Osteocyte (in vitro differentiated cells): ENCODE results near the gene UCKL1. TPM values are rescaled to one million over a fixed set of nuclear protein-coding genes. Genes with fewer than 3 reads are reported as not detected.

ENCODE experiments used
- DNase-seq: peaks from one replicate; pipeline ENCODE4 v3.0.0; 2021; ENCODE audit warnings: mixed read lengths; ENCODE audit not compliant: unreplicated experiment; ENCODE audit errors: extremely low spot score
- H3K27ac Mint-ChIP-seq: one replicate; pipeline ENCODE4 v1.8.0; 2021; ENCODE audit warnings: mild to moderate bottlenecking, mixed read lengths; ENCODE audit not compliant: unreplicated experiment
- H3K27me3 Mint-ChIP-seq: one replicate; pipeline ENCODE4 v1.8.0; 2021; ENCODE audit warnings: mixed read lengths; ENCODE audit not compliant: unreplicated experiment
- H3K36me3 Mint-ChIP-seq: one replicate; pipeline ENCODE4 v1.8.0; 2021; ENCODE audit warnings: mixed read lengths; ENCODE audit not compliant: unreplicated experiment
- H3K4me1 Mint-ChIP-seq: one replicate; pipeline ENCODE4 v1.8.0; 2021; ENCODE audit warnings: mixed read lengths; ENCODE audit not compliant: unreplicated experiment
- H3K4me3 Mint-ChIP-seq: one replicate; pipeline ENCODE4 v1.8.0; 2021; ENCODE audit warnings: mild to moderate bottlenecking, moderate library complexity, mixed read lengths; ENCODE audit not compliant: unreplicated experiment
- H3K9me3 Mint-ChIP-seq: one replicate; pipeline ENCODE4 v1.8.0; 2021; ENCODE audit warnings: mixed read lengths; ENCODE audit not compliant: unreplicated experiment
- total RNA-seq: library from RNA; stranded (reverse); gene quantifications from 2 replicates; pipeline ENCODE4 v1.2.1, GENCODE V29; 2021
- TF ChIP-seq, protein P1 (sequence below): fragments of 200-600 bp; sonication (generic); IDR thresholded peaks from 2 replicates; pipeline ENCODE4 v1.5.0; 2021; ENCODE audit warnings: antibody characterized with exemption, mild to moderate bottlenecking, moderate library complexity

The UCKL1 gene
- total RNA-seq, 1 donor from 2014 or later: 35.9 TPM

DNA sequence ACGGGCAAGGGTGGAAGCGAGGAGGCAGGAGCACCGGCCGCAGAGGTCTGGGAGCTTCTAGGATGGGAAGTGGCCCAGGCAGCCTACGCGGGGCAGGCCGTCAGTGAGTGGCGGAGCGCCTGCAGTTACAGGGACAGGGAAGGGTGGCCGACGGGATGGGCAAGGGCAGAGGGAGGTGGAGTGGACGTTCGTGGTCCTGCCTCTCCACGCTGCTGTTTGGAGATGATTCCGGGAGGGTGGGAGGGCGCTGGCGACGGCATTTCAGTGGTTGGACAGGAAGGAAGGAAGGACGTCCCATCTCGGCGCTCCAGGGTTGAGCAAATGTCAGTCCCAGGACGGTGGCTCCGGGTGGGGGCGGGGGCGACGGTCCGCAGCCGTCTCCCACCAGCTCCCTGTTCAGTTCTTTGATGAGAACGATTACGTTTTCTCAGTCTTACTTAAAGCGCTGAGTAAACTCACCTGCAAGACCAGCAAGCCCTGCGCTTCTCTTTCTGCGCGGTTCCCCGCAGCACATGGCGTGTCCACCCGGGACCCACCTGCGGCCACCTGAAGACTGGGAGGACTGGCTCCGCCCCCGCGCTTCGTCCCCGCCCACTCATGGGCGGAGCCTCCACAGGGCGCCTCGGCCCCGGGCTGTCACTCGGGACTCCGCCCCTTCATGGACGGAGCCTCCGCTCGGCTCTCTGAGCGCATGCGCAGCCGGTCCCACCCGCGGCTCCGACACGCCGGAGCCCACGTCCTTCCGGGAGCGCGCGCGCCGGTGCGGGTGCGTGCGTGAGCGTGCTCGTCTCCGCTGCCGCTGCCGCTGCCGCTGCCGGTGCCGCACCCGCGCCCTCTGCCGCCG, 61.6 kb downstream of the UCKL1 start, which contains the start of gene DNAJC5:
DNAJC5 (plus strand) TSS at position 769 of the 844 bp plus-strand sequence. CDS start 33,220 bp downstream, outside the sequence.
- H3K27me3 Mint-ChIP-seq: no peaks in the 10 kb centered on the region
- TF ChIP-seq, protein P1, sequence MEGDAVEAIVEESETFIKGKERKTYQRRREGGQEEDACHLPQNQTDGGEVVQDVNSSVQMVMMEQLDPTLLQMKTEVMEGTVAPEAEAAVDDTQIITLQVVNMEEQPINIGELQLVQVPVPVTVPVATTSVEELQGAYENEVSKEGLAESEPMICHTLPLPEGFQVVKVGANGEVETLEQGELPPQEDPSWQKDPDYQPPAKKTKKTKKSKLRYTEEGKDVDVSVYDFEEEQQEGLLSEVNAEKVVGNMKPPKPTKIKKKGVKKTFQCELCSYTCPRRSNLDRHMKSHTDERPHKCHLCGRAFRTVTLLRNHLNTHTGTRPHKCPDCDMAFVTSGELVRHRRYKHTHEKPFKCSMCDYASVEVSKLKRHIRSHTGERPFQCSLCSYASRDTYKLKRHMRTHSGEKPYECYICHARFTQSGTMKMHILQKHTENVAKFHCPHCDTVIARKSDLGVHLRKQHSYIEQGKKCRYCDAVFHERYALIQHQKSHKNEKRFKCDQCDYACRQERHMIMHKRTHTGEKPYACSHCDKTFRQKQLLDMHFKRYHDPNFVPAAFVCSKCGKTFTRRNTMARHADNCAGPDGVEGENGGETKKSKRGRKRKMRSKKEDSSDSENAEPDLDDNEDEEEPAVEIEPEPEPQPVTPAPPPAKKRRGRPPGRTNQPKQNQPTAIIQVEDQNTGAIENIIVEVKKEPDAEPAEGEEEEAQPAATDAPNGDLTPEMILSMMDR: no peak
- peaks cover 17% of the 10 kb centered on the region for H3K36me3 Mint-ChIP-seq
- peak within 1 kb of the TSS; percentile 85 for H3K27ac Mint-ChIP-seq
- peak within 1 kb of the TSS; percentile 88 for H3K4me3 Mint-ChIP-seq
- H3K4me1 Mint-ChIP-seq: peaks cover 30% of the 10 kb centered on the region
- no peaks in the 10 kb centered on the region for H3K9me3 Mint-ChIP-seq
- DNase-seq: peak; percentile 99

DNA sequence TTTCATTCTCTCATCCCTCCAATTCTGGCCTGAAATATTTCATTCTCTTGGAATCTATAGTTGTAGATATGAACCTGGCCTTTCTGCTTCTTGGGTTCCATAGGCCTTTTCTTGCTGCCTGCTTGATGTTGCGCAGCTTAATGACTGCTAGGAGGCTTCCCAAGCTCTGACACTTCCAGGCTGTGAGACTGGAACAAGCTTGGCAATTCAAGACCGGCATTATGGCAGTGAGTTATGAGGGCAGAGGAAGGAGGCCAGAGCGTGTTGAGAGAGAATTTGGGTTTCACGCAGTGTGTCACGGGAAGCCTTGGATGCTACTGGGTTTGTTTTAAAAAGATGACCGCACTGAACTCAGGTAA, 62.2 kb downstream of the UCKL1 start:
- TF ChIP-seq, protein P1: no peak
- H3K27ac Mint-ChIP-seq: peak overlapping the region; percentile 81
- no peaks in the 10 kb centered on the region for H3K9me3 Mint-ChIP-seq
- H3K36me3 Mint-ChIP-seq: peaks cover 20% of the 10 kb centered on the region
- peak overlapping the region; percentile 79 for H3K4me3 Mint-ChIP-seq
- no peaks in the 10 kb centered on the region for H3K27me3 Mint-ChIP-seq
- H3K4me1 Mint-ChIP-seq: peaks cover 30% of the 10 kb centered on the region
- DNase-seq: no peak

DNA sequence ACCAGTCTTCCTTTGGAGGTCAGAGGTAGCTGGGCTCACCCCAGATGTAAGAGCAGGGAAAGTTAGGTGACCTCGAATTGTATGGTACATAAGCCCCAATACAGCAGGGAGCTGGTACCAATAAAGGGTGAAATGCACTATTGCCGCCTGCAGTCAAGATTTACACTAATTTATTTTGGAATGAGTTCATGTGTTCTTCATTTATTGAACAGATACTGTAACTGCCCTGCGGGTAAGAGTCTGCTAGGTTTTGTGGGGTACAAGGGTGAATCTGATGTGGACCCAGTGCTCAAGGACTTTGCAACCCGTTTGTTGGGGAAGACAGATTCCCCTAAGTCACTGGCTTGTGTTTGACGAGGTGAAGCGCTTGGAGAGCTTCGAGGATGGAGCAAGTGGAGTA, 63.8 kb downstream of the UCKL1 start:
- Mint-ChIP-seq H3K36me3 (peaks cover 23% of the 10 kb centered on the region), H3K4me1 (peaks cover 25% of the 10 kb centered on the region), H3K27ac (no peak overlapping the region), H3K9me3 (no peaks in the 10 kb centered on the region), H3K27me3 (no peaks in the 10 kb centered on the region), H3K4me3 (no peak overlapping the region)
- no peak for DNase-seq
- TF ChIP-seq, protein P1: no peak

DNA sequence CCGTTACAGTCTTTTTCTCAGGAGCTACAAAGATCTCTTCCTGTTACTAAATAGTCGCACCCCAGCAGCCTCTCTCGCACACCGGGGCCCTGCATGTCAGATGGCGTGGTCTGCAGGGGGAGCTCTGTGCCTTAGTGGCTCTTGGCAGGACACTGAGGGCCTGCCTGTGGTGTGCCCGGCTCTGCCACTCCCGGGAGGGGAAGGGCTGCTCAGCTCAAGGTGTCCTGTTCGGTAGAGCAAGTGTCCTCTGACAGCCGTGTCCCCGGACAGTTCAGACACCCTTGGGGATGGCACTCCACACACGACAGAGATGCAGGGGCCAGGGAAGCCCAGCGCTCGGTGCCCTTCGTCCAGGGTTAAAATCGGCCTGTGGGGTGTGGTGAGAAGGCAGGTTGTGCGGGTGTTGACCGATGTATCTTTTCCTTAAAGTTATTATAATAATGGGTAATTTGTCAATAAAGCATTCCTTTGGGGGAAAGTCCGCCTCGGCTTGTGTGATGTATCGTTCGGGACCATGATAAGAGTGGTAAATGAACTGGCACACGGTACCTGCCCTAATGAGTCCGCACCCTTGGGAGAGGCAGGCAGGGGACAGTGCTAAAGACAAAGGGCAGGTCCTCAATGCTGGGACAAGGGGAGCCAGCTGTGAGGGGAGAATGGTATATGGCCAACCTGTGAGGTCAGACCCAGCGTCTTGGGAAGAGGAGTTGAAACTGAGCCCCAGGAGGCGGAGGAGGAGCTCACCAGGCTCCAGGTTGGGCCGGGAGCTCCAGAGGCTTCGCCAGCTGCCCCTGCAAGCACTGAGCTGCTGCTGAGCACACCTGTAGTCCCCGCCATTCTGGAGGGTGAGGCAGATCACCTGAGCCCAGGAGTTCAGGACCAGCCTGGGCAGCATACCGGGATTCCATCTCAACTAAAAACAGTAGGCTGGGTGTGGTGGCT, 64.9 kb downstream of the UCKL1 start:
- Mint-ChIP-seq H3K27ac (no peak overlapping the region), H3K36me3 (peaks cover 23% of the 10 kb centered on the region), H3K4me1 (peaks cover 15% of the 10 kb centered on the region), H3K27me3 (no peaks in the 10 kb centered on the region), H3K4me3 (no peak overlapping the region), H3K9me3 (no peaks in the 10 kb centered on the region)
- DNase-seq: no peak
- TF ChIP-seq, protein P1: no peak
